Measurements from ENCODE around the gene MFAP2.

DNA sequence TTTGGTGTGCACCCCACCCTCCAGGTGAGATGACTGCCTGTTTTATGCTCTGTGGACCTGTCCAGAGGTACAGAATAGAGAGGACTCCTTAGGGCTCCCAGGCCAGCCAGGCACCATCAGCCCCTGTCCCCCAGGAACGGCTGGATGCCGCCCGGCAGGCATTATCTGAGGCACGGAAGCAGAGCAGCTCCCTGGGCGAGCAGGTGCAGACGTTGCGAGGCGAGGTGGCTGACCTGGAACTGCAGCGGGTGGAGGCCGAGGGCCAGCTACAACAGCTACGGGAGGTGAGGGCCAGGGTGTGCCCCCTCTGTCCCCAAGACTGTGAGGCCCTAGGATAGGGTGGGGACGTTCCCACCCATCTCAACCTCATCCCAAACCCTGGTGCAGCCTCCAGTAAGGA, 10.8 kb downstream of the MFAP2 start:
- TF ChIP-seq, protein P1, sequence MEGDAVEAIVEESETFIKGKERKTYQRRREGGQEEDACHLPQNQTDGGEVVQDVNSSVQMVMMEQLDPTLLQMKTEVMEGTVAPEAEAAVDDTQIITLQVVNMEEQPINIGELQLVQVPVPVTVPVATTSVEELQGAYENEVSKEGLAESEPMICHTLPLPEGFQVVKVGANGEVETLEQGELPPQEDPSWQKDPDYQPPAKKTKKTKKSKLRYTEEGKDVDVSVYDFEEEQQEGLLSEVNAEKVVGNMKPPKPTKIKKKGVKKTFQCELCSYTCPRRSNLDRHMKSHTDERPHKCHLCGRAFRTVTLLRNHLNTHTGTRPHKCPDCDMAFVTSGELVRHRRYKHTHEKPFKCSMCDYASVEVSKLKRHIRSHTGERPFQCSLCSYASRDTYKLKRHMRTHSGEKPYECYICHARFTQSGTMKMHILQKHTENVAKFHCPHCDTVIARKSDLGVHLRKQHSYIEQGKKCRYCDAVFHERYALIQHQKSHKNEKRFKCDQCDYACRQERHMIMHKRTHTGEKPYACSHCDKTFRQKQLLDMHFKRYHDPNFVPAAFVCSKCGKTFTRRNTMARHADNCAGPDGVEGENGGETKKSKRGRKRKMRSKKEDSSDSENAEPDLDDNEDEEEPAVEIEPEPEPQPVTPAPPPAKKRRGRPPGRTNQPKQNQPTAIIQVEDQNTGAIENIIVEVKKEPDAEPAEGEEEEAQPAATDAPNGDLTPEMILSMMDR (IDR thresholded peaks at IDR 0.05), result no peak
- TF ChIP-seq POLR2AphosphoS5 (IDR thresholded peaks at IDR 0.05) (no peak), EP300 (IDR thresholded peaks at IDR 0.05) (no peak), POLR2A (IDR thresholded peaks at IDR 0.05) (no peak)
